HUDEP-2 (cell line): ENCODE results near the gene ABCB9.

Source experiments
- DNase-seq, 76 experiments: peaks; one replicate each; lab custom pipeline; 2025; ENCODE audit not compliant: unreplicated experiment in 76 of 76; lab: John Stamatoyannopoulos, UW

Gene ABCB9

DNA sequence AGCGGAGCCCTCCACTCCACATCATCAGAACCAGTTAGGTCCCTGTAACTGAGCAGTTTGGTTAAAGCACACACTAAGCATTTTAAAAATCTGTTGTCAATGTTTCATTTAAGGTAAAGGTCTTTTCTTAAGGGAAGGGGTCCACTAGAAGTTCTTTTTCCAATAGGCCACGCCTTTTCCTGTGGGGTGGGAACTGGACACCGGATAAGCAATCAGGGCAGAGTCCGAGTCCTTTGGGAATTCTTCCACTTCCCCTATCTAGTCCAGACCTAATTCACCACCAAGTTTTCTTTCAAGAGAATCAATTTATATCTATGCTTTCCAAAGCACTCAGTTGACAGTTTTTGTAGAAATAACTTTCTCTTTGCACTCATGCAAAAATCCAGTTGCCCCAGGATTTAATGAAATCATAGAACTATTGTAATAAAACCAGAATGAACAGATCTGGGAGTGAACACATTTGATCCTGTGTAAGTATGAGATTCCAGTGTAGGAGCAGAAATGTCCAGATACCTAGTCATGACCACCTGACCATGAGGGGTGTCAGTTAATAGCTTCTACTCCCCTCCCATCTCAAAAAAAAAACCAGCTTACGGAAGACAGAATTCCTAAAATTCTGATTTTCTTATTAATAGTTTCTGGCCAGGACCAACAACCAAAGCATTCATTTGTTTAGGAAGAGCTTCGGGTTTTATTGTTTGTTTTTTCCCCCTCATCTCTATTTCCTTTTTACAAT is 82.0 kb downstream of the ABCB9 start:
- DNase-seq, result no peak

- no peak for DNase-seq
These were observed 83.2 kb downstream of the ABCB9 start for GRCh38 chr12:122882908-122883558.

- peak in 25 of 76 experiments; percentile 7 to 66 (median 26) for DNase-seq
These were observed 85.6 kb downstream of the ABCB9 start for GRCh38 chr12:122880668-122881067.

DNA sequence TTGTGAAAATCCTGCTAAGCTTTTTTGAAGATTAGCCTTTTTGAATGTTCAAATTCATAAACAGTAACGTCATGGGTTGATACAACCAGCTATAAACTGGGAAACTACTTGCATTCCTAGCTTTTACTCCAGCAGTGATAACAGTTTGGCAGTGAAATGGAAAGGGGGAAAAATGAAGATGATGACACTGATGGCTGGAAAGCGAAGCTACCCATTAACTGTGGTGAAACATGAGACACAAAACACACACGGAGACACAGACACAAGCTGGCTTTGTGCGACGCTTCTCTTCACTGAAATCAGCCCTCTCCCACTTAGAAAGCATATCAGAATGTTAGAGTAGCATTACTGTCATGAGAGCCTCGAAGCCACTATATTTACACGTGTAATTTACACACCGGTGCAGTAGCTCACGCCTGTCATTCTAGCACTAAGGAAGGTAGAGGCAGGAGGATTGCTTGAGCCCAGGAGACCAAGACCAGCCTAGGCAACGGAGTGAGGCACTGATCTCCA is 86.1 kb downstream of the ABCB9 start:
- no peak for DNase-seq
